ENCODE measurements around the gene OSBPL2.

OSBPL2 gene

DNA sequence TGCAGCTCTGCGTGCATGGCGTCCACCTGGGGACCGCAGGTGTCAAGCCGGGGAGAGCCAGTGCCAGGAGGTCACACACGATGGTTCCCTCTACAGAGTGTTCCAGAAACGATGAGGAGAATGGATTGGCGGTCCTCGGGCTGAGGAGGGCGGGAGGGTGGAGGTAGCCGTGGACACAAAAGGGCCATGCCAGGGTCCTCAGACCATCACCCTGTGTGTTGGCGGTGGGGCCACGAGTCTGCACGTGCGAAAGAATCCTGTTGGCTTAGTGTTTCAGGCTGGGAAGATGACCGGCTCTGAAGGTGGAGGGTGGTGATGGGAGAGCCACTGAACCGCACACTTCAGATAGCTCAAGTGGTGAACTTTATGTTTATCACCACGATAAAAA, 31.9 kb upstream of the OSBPL2 start:
- DNase-seq (ENCODE audit: low read depth in 4 of 4, low spot score in 1 of 4), result no peak

DNA sequence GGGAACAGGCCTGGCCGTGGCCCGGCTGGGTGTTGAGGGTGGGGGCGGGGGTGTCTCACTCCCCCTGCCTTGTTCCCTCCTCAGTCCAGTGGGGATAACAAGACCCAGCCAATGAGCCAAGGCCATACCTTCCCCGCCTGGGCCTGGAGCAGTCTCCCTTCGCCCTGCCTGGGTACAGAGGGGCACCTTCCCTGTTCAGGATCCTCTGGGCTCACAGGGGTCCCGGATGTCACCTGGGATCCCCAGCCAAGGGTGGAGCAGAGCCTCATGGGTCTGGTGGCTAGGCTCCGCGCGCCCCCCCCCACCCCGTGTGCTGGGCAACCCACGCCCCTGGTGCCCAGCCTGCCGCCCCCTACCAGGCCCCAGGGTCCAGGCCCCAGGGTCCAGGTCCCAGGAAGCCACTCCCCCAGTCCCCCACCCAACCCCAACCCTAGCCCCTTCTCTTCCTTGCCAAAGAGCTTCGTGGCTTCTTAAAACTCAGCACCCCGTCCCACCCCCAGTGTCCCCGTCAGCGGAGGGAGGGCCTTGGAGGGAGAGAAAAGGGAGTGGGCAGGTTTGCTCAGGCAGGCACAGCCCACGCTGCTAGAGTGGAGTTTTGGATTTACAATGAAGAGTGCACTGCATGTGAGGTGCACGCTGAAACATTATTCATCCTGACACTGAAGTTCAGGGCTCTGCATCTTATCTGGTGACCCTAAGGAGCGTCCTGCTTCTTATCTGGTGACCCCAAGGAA, 30.1 kb upstream of the OSBPL2 start:
- DNase-seq (ENCODE audit: low read depth in 4 of 4, low spot score in 1 of 4), result no peak

DNA sequence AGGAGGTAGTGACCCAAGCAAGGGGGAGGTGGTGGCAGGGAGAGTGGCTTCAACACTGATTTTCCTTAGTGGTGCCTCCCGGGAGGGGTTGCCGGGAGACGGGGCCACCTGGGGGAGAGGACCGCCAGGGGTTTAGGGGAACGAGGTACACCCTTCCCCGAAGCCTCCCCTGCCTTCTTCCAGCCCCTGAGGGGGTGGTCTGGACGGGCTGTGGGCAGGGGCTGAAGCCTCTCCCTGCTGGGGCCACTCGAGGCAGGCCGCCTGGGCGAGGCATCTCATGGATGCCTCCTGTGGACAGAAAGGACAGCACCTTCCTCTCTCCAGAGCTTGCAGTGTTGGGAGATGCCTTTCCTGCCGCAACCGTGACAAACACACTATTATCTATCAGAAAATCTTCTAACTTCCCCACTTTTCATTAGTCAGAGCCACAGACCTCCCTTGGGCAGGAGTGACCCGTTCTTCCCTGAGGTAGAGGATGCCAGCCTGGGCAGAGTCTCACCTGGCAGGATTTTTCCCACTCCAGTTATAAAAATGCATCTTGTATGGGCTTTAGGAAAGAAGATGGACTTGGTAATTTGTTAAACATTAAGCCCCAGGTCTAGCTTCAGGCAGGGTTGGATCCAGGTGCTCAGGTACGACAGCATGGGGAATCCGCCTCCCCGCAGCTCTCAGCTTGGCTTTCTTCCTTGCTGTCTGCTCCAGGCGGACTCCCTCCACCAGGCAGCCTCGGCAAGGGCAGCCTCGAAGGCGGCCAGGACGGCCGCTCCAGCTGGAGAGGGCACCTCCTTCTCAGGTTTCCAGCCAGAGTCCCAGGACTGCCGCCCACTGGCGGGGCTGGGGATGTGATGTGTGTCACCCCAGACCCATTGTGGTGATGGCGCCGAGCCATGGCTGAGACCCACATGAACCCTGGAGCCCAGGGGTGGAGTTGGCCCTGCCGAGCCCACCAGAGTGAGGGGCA, 29.2 kb upstream of the OSBPL2 start:
- DNase-seq (ENCODE audit: low read depth in 4 of 4, low spot score in 1 of 4), result no peak

DNA sequence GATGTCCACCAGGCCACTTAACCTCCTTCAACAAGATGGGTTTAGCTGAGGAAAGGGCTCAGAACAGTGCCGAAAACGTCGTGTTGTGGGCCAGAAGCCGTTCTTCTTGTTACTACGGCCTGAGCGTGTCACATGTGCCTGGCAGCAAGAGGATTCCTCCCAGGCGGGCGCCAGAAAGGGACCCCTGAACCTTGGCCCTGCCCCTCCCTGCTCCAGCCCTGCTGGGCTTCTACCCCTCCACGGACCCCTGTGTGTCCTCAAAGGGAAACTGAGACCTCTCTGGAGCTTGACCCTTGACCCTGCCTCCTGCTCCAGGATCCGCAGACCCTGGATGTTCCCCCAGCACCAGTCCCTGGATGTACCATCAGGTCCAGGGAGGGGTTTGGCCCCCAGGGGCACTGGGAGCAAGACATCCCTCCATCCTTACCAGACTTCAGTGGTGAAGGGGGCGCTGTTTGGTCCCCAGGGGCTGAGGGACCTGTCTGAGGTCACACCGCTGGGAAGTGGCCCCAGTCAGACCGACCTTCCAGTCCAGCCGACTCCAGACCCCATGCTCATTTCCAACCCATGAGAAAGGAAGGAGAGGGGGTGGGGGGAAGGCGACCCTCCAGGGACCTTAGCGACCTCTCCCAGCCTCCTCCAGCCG, 28.3 kb upstream of the OSBPL2 start:
- no peak for DNase-seq (ENCODE audit: low read depth in 4 of 4, low spot score in 1 of 4)

DNA sequence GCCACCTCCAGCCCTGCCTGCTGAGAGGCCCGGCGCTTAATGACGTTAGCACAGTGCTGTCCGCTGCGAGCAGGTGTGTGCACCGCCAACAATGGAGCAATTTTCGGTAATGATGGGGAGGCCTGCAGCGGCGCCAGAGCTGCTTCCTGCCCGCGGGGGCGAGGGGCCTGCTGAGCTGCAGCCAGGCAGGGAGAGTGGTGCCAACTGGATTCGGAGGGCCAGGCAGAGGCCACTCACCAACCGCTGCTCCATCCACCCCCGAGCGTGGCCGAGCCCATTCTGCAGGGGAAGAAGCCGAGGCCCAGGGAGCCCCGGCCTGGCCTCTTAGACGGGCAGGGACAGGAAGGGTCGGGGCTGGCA, 27.8 kb upstream of the OSBPL2 start:
- DNase-seq (ENCODE audit: low read depth in 4 of 4, low spot score in 1 of 4), result no peak

DNA sequence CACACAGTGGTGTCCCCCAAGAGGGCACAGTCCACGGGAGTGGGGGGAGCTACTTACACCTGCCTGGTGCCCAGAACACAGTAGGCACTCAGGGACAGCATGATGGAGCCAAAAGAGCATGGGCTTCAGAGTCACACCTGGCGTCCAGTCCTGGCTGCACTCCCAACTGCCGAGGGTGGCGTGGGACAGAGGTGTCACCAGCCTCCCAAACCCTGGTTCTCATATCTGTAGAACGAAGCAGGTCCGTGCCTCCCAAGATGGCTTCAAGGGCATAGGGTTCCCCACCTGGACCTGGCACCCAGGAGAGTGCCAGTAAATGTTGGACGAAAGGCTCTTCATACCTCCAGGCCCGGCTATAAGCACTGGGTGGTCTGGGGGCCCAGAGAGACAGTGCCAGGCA, 27.1 kb upstream of the OSBPL2 start:
- no peak for DNase-seq (ENCODE audit: low read depth in 4 of 4, low spot score in 1 of 4)

DNA sequence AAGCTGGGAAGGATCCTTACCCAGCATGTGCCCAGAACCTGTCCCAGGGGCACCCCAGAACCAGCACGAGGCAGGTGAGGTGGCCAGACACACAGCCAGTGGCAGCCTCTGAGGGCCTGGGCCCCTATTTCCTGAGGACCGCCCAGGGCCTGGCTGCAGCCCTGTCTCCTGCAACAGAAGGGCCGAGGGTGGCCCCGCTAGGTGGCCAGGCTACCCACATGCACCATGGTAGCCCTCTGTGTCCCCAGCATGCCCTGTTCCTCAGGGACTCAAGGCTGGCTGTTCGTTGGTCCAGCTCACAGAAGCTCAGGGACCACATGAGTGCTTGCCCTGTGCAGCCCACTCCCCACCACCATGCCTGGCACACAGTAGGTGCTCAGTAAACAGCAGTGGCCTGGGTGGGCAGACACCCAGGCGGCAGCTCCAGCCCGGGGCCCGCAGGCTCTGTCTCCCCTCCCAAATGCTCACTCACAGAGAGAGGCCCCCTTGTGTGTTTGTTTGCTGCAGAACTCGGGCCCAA, 26.5 kb upstream of the OSBPL2 start:
- DNase-seq (ENCODE audit: low read depth in 4 of 4, low spot score in 1 of 4), result no peak

DNA sequence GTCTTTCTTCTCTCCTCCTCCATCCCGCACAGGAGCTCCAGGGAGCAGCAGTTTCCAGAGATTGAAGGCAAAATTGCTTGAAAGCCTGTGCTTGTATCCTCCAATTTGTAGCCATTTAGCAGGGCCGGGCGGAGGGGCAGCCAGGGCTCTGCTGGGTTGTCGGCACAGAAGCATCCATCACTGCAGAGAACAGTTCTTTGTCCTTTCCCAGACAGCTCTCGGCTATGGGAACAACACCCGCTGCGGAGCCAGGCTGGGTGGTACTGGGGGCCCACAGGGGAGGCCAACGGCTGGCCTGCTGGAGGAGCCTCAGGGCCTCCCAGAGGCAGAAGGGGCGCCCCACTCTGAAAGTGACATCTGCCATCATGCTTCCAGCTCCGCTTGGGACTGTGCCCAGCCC, 26.0 kb upstream of the OSBPL2 start:
- DNase-seq (ENCODE audit: low read depth in 4 of 4, low spot score in 1 of 4), result no peak

DNA sequence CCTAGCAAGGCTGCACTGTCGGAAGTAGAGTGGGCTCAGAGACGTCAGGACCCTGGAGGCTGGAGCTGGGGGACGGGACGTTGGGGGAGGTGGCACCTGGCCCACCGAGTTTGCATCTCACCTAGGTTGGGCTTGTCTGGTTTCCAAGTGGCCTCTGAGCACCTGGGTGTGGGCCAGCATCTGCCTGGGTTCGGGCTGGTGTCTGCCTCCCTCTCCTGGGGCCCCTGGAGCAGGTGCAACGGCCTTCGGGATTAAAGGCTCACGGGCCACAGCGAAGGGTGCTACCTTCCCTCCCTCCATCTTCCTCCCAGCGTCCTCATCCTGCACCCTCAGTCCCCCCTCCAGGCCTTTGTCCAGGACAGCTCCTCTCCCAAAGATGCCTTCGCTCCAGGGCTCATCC, 24.3 kb upstream of the OSBPL2 start:
- DNase-seq (ENCODE audit: low read depth in 4 of 4, low spot score in 1 of 4), result no peak

DNA sequence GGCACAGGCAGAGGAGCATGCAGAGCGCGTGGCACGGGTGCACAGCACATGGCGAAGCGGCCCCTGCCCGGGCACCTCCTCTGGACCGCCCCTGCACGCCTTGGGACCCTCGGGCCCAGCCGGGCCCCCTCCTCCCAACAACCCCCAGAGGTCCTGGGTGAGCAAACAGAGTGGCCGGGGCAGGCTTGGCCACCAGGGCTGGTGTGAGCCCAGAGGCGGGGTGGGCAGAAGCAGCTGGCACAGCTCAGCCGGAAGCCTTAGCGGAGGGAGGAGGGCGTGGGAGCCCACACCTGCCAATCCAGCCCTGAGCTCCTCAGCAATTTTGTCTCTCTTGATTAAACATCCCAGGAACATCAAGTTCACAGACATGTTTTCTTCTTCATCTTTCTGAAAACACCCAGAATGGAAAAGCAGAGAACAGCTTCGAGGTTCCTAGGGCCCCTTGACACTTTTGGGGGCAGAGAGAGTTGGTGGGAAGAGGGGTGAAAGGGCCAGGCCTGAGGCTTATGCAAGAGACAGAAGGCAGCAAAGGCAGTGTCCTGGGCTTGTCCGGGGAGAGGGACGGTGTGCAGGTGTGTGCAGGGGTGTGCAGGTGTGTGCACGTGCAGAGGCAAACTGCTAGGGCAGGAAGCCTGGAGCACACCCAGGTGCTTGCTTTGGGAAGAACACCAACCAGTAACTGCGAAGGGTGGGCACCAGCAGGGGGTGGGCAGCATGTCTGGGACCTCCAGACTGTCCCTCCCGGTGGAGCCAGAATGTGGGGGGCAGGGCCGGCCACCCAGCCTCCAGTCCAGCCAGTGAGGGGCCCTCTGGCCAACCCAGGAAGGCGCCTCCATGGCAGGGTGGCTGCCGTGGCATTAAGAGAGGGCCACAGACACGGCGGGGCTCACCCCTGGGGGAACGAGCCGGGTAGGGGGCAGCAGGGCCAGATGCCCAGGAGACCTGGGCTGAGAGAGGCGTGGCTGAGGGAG, 23.0 kb upstream of the OSBPL2 start:
- DNase-seq (ENCODE audit: low read depth in 4 of 4, low spot score in 1 of 4), result no peak

DNA sequence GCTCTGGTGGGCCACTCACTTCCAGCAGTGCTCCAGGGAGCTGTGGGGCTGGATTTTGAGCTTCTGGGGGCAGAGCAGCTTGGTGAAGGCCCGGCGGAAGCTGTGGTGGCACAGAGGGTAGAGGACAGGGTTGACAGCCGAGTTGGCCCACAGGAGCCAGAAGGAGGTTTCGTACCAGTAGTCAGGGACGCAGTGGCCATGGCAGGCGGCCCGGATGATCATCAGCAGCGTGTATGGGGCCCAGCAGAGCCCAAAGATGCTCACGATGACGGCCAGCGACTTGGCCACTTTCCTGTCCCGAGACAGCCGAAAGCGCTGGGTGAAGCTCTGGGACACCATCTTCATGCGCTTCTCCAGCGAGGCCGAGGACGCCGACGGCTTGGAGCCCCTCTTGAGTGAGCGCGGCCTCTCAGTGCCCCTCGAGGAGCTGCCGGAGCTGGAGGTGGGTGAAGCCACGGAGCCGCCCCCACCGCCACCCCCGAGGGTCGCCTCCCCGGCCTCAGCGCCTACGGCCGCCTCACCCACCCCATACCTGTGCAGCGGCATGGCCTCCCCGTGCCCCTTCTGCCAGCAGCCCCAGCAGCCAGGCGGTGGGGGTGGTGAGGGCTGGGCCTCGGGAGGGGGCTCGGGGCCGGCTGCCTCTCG, 22.2 kb upstream of the OSBPL2 start:
- DNase-seq (ENCODE audit: low read depth in 4 of 4, low spot score in 1 of 4), result no peak

DNA sequence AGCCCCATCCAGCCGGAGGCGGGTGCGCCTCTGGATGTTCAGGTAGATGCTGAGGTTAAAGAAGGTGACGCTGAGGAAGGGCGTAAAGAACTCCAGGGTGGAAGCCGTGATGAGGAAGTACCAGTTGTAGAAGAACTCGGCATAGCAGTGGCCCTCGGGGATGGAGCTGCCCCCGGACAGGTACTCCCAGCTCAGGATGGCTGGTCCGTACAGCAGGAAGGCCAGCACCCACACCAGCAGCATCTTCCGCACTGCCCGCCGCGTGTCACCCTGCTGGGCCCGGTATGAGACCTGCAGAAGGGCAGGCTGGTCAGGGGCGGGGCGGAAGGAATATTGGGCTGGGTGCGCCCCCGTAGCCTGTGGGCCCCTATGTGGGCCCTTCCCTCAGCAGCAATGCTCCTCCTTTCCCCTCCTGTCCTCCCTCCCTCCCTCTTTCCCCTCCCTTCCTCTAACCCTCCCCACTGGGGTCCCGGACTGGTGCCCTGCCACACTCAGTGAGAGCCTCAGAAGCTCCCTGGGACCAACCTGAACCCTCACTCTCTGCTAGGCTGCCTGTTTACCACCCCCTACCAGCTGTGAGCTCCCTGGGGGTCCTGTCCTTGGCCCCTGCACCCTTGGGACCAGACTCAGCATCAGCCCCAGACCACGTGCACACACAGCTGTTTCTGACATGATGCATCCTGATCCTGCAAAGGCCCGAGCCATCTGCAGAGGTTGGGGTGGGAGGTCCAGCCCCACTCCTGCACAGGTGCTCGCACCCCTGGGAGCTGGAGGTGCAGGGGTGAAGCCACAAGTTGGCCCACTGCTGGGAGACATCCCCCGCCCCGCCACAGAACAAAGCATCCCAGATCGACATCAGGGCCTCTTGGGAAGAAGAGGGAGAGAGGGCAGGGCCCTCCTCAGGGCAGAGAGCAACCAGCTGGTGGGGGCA, 21.4 kb upstream of the OSBPL2 start:
- no peak for DNase-seq (ENCODE audit: low read depth in 4 of 4, low spot score in 1 of 4)

DNA sequence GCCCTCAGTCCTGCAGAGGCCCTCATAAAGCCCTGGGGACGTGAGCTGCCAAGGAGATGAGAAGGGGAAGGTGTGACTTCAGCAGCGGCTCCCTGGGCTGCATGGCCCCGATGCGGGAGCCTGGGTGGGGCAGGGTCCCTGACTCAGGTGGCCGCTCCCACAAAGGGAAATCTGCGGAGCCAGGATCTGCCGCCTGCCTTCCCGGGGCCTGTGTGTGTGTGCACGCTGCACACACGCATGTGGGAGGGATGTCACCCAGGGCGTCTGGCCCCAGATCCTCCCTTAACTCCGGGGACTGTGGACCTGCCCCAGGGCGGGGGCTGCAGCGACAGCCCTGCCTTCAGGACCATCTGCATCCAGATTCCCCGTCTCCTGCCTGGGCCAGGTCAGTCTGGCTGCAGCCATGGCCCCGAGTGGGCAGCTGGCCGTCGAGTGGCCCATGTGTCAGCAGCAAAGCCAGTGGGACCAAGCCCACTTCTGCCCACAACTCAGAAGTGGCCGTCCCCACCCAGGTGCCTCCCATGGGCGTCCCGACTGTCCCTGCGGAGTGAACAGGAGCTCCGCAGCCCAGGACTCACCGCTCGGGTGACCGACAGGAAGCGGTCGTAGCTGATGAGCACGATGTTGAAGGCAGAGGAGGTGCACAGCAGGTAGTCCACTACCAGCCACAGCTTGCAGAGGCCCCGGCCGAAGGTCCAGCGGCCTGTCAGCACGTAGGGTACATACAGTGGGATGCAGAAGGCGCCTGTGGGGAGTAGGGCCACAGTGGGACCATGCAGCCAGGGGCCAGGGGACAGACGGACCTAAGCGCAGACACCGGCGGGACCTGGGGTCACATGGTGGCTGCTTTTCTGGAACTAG, 20.2 kb upstream of the OSBPL2 start:
- no peak for DNase-seq (ENCODE audit: low read depth in 4 of 4, low spot score in 1 of 4)

DNA sequence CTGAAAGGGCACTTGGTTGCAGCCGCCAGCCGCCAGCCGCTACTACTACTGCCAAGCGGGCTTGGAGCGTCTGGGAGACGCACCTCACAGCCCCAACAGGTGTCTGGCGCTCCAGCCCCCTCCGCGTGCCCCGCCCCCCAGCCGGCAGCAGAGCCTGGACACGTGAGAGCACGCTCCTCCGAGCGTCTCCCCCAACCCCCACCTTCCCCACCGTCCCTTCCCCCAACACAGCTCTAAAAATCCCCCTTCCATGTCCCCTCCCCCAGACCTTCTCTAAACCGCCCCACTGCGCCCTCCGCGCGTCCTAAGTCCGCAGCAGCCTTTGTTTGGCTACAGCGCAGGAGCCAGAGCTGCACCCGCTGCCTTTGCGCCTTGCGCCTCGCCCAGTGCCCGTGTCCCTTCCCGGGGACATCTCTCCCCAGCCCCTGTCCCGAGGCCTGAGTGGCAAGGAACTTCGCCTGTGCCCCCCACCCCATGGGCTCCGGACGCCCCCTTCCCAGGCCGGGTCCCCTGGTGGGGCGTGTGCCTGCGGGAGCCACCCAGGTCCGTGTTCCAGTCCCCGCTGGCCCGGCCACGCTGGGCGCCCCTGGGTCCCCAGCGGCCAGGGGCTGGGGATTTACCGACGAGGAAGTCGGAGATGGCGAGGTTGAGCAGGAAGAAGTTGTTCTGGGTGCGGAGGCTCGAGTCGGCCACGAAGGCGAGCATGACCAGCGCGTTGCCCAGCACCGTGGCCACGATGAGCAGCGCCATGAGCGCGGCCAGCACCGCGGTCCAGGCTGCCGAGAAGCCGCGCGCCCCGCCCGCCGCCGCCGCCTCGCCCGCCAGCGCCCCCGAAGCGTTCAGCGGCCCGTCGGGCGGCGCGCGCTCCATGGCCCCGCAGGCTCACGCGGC, 19.0 kb upstream of the OSBPL2 start:
- no peak for DNase-seq (ENCODE audit: low read depth in 4 of 4, low spot score in 1 of 4)

DNA sequence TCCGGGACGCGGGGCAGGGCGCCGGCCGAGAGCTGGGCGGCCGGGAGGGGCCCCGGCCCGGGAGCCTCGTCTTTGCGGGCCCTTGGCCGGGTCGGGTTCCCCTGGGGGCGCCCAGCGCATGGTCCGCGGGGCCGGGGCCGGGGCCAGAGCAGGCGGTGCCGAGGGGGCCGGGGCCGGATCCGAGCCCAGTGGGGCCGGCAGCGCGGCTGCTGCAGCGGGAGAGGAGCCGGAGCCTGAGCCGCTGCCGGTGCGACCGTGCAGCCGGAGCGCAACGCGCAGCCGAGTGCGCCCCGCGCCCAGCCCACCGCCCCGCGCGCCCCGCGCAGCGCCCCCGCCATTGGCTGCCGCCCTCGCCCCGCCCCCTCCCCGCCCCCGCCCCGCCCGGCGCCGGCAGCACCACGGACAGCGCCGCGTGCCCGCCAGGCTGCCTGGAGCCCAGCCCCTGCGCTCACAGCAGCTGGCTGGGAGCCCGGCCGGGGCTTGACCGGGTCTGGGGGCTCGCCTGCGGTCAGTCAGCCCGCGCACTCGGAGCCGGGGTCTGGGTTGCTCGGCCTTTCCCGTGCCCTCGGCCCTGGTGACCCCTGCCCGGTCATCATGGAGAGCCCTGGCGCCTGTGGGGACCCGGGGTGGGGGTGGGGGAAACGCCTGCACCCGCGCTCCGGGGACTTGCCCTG, 18.2 kb upstream of the OSBPL2 start, which contains the start of gene HRH3:
Gene HRH3, minus strand, starts transcription at position 287 of the 674 bp plus-strand sequence. CDS start 308 bp downstream, outside the sequence.
- DNase-seq (ENCODE audit: low read depth in 4 of 4, low spot score in 1 of 4), result peak in 3 of 4 experiments; percentile 18 to 28 (median 21)
